ENCODE data around the gene DEXI.

DEXI gene

DNA sequence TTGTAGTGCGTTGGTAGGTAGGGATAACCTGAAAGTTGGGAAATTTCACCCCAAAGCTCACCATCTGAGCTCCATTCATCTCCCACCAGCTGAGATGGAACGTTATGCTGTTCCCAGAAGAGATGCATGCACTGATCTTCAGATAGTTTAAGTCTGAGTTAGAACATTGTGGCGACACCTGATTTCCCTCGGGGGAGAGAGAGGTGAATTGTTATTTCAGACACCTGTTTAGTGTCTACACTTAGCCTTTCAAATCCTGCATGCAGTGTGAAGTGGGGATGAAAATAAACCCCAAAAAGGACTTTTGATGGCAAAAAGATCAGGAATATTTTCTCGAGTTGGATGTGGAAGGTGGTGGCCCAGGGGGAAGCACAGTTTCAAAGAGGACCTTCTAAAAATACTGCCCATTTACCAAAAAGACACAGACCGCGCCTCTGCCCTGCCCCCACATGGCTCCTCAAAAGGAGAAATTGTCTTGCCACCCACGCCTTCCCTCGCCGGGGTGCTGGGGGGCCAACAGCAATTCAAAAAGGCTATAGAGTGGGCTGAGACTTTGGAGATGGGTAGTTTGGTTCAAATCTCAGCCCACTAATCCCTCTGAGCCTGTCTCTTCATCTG lies 53.8 kb downstream of the DEXI start:
- DNase-seq = no peak

- no peak for DNase-seq
Observed at GRCh38 chr16:10885246-10885645, 57.0 kb downstream of the DEXI start.

GRCh38 chr16:10883004-10883403 lies 59.3 kb downstream of the DEXI start:
- DNase-seq = no peak

- DNase-seq = no peak
Observed at GRCh38 chr16:10881479-10882030, 60.7 kb downstream of the DEXI start.

- DNase-seq = no peak
Observed at GRCh38 chr16:10880594-10881452, 61.4 kb downstream of the DEXI start.

DNA sequence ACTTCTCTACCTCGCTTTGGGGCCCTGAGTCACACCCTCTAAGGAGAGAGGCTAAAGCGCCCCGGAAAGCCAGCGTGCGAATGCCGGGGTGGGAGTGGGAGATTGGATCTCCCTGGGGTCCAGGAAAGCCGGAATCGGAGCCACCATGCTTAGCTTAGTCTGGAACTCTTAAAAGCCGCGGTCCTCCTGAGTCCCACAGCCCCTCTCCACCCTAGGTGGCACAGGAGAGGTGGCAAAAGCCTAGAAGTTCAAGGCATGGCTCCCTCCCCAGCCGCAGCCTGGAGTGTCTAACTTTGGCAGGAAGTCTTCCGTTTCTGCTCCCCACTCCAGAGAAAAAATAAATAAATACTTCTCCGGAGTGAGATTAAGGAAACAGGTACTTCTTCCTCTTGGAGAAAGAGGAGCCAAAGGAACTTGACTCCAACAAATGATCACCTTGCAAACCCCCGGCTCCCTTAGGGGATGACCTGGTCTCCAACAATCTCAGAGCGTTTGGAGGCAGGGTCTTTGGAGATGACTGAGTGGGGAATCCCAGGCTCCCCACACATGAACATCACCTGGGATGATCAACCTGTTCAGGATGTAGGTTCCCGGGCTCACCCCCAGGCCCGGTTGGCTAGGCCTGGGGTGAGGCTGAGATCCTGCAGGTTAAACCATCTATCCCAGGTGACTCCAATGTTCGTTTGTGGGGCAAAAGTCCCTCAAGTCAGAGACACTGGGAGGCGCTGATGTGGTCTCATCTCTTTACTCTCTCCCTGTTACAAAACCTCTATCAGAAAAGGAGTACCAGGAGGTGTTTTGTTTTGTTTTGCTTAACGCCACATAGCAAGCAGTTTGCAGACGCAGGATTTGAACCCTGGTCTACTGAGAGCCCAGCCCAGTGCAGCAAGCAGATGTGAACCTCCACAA lies 62.3 kb downstream of the DEXI start:
- DNase-seq = no peak
